IPS-15b (cell line): ENCODE measurements around the gene TMEM108.

ENCODE experiments used
- H3K27me3 ChIP-seq: one replicate; pipeline ENCODE4 v1.6.1; 2013; ENCODE audit warnings: low read length; ENCODE audit not compliant: control insufficient read depth, insufficient read depth
- H3K36me3 ChIP-seq: one replicate; pipeline ENCODE4 v1.6.1; 2013; ENCODE audit warnings: low read length; ENCODE audit not compliant: control insufficient read depth, insufficient read depth
- H3K4me1 ChIP-seq: one replicate; pipeline ENCODE4 v1.6.1; 2013; ENCODE audit warnings: mild to moderate bottlenecking, low read length; ENCODE audit not compliant: control insufficient read depth, insufficient read depth
- H3K4me3 ChIP-seq: one replicate; pipeline ENCODE4 v1.5.1; 2013; ENCODE audit warnings: low read depth, low read length
- H3K9ac ChIP-seq: one replicate; pipeline ENCODE4 v1.6.1; 2013; ENCODE audit warnings: low read depth, mild to moderate bottlenecking, low read length
- H3K9me3 ChIP-seq: one replicate; pipeline ENCODE4 v1.6.1; 2013; ENCODE audit warnings: mild to moderate bottlenecking, low read length; ENCODE audit not compliant: control insufficient read depth, insufficient read depth

TMEM108 gene

DNA sequence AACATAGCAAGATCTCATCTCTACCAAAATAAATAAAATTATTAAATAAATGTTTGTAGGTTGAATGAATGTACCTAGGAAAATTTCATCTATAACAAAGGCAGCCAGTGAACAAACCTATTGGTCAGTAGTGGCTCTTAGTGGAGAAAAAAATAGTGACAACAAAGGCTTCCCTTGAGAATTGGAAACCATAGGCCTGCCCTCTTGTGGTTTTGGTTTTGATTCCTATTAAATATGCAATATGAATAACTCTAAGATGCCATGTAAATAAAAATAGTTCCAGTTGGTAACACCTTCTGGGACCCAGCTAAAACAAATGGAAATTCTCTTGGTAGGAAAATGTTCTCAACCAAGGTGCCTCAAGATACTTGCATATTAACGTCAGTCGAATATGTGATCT lies 216.0 kb downstream of the TMEM108 start:
- Histone ChIP-seq H3K4me3 (no peak overlapping the region), H3K9ac (no peak overlapping the region), H3K9me3 (no peaks in the 10 kb centered on the region), H3K36me3 (no peaks in the 10 kb centered on the region), H3K4me1 (no peaks in the 10 kb centered on the region), H3K27me3 (no peaks in the 10 kb centered on the region)

DNA sequence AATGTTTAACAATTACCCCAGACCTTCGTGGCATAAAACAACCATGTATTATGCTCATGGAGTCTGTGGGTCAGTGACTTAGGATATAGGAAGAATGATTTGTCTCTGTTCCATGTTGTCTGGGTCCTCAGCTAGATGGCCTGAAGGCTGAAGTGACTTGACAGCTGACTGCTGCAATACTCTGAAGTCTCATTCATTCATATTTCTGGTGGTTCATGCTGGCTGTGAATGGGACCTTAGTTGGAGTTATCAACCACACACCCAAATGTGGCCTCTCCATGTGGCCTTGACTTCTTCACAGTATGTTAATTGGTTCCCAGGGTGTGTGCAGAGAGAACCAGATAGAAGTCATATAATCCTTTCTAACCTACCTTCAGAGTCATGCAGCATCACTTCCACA lies 216.5 kb downstream of the TMEM108 start:
- no peaks in the 10 kb centered on the region for H3K9me3 ChIP-seq
- no peak overlapping the region for H3K4me3 ChIP-seq
- H3K36me3 ChIP-seq: no peaks in the 10 kb centered on the region
- no peak overlapping the region for H3K9ac ChIP-seq
- no peaks in the 10 kb centered on the region for H3K27me3 ChIP-seq
- H3K4me1 ChIP-seq: no peaks in the 10 kb centered on the region

DNA sequence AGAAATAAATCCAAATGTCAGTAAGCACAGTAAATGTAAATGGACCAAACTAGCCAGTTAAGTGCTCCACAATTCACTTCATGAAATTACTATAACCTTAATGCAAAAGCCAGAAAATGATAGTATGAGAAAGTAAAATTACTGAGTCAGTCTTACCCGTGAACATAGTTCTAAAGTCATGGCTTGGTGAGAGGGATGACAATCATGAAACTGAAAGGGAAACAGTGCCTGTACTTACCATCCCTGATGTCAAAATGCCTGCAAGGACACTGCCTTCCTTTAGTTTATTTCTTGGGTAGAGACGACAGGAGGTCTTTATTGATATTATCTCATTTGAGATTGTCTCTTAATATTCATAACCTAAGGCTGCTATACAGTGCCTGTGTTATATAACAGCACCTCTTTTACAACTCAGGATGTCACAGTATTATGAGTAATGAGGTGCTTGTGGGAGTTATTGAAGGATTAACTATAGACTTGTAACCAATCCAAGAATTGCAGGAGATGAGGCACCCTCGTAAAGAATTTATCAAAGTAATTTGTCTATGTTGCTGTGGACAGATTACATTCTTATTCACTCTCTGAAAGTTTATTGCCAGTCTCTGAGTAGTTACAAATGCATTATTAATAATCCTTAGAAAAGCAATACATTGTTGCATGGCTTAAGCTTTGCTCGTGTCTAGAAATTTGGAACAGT lies 218.7 kb downstream of the TMEM108 start:
- Histone ChIP-seq H3K9me3 (no peaks in the 10 kb centered on the region), H3K36me3 (no peaks in the 10 kb centered on the region), H3K4me1 (no peaks in the 10 kb centered on the region), H3K4me3 (no peak overlapping the region), H3K27me3 (no peaks in the 10 kb centered on the region), H3K9ac (no peak overlapping the region)

DNA sequence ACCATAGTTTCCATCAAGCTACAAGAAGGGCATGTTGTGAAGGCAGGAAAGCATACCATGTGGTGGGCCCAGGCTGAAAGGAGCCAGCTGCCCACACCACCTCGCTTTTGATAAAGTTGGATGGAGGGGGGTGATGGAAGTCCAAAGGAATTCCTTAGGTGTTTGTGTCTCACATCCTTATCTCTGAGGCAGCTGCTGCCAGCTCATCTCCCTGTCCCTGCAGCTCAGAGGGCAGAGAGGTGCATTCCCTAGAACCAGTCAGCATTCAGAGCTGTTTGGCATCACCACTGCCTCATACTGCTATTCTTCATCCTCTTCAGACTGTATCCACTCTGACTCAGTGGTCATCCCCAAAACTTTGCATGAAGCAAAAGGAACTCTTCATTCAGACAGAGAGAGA lies 220.2 kb downstream of the TMEM108 start:
- no peak overlapping the region for H3K4me3 ChIP-seq
- H3K9me3 ChIP-seq: no peaks in the 10 kb centered on the region
- H3K4me1 ChIP-seq: no peaks in the 10 kb centered on the region
- no peak overlapping the region for H3K9ac ChIP-seq
- H3K27me3 ChIP-seq: no peaks in the 10 kb centered on the region
- no peaks in the 10 kb centered on the region for H3K36me3 ChIP-seq

DNA sequence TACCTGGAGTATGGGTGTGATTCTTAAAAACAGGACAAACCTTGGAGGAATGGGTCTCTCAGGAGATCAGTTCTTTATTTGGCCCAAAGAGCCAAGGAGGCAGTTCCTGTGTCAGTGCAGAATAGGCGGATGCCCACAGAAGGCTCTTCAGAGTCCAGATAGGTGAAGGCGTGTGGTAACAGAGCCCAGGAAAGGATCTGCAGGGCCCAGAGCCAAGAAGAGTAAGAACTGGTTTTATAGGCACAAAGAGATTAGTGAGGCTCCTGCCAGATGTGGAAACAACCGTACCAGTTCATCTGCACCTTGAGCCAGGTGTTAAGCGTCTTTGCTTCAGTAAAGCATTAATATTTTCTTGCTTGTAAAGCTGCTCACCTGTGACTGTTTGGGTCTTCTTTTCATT lies 221.6 kb downstream of the TMEM108 start:
- Histone ChIP-seq H3K9ac (no peak overlapping the region), H3K4me3 (no peak overlapping the region), H3K36me3 (no peaks in the 10 kb centered on the region), H3K27me3 (no peaks in the 10 kb centered on the region), H3K4me1 (no peaks in the 10 kb centered on the region), H3K9me3 (no peaks in the 10 kb centered on the region)

DNA sequence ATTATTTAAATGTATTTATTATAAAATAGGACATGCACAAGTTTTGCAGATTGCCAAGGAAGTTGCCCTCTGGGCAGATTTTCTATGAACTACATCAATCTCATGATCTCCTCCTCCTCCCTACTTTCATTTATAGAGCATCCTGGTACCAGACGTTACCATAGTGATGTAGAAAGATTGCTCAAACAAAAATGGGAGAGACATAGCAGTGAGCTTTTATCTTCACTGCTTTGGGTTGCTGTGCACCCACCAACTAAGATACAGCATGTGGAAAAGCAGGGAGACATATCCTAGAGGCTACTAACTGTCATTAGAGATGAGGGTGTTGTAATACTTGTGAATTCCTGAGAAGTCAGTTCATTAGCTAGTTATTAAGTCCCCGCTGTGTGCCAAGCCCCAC lies 224.1 kb downstream of the TMEM108 start:
- H3K9me3 ChIP-seq: no peaks in the 10 kb centered on the region
- no peaks in the 10 kb centered on the region for H3K4me1 ChIP-seq
- no peaks in the 10 kb centered on the region for H3K36me3 ChIP-seq
- H3K9ac ChIP-seq: no peak overlapping the region
- H3K4me3 ChIP-seq: no peak overlapping the region
- H3K27me3 ChIP-seq: no peaks in the 10 kb centered on the region

DNA sequence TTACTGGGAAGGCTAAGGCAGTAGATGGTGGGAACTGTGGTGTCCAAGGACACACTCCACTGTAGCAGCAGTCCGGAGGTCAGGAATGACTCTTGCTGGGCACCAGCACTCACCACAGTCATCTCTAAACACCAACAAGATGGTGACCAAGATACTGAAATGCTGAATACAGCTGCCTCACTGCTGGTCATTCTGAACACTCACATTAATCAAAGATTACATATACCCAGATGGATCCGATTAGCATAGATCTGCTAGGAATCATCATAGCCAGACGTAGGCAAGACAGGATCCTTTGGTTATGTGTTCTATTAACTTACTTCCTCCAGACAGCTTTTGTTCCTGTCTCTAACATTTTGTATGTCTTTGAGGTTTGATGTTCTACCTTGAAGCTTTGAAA lies 226.7 kb downstream of the TMEM108 start:
- no peaks in the 10 kb centered on the region for H3K4me1 ChIP-seq
- no peaks in the 10 kb centered on the region for H3K27me3 ChIP-seq

DNA sequence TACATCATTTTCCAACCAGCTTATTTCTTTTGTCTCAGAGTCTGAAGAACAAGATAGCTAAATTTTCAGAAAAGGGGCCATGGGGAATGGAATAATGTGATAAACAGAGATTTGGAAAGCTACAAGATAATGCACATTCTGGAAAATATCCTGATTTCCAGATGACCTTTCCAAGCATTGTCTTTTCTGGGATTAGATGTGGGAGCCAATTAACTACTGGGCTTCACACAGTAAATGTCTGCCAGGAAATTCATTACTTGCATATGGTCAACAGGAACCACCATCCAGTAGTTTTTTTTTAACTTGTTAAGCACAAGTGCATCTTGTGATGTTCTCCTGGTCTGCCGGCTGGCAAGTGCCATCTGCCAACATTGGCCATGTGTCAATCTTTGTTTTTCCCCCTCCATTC lies 230.5 kb downstream of the TMEM108 start:
- Histone ChIP-seq H3K36me3 (no peaks in the 10 kb centered on the region), H3K27me3 (no peaks in the 10 kb centered on the region), H3K9me3 (no peaks in the 10 kb centered on the region), H3K4me1 (no peaks in the 10 kb centered on the region), H3K4me3 (no peak overlapping the region), H3K9ac (no peak overlapping the region)

More for the DNA sequence above, 226.7 kb downstream of the TMEM108 start:
- Histone ChIP-seq H3K9ac (no peak overlapping the region), H3K4me3 (no peak overlapping the region), H3K9me3 (no peaks in the 10 kb centered on the region), H3K36me3 (no peaks in the 10 kb centered on the region)

DNA sequence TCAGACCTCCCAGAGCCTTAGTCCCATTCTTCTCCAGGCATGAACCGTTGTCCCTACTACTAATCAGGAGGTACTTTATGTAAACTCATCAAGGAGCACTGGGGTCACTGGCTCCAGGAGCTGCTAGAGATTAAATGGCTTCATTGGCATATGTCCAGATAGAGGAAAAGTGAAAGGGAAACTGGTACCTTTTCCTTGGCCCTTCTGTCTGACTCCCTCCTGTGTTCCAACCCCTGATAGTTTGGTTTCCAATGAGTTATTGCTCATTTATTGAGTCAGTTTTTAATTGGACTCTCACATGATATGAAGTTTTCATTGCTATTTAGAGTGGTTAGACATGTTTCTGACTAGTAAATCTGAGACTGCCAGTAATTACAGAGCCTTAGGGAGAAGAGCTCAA lies 231.2 kb downstream of the TMEM108 start:
- H3K4me1 ChIP-seq: no peaks in the 10 kb centered on the region
- H3K27me3 ChIP-seq: no peaks in the 10 kb centered on the region
- H3K36me3 ChIP-seq: no peaks in the 10 kb centered on the region
- H3K4me3 ChIP-seq: no peak overlapping the region
- H3K9me3 ChIP-seq: no peaks in the 10 kb centered on the region
- no peak overlapping the region for H3K9ac ChIP-seq

DNA sequence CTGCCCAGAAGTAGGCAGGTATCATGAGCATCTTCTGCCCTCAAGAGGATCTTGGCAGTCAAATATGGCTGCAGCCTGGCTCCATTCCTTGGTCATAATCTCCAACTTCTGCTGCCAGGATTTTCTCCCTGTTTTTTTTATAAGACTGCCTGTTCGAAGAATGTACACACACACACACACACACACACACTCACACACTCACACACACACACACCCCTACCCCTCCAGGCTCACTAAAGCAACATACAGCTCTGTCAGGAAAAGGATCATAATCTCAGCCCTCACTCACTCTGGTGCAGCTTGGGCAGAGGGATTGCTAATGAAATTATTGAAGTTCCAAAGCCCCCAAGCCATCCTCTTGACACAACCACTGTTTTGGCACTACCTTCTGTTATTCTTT lies 232.4 kb downstream of the TMEM108 start:
- Histone ChIP-seq H3K9ac (no peak overlapping the region), H3K36me3 (no peaks in the 10 kb centered on the region), H3K27me3 (no peaks in the 10 kb centered on the region), H3K4me3 (no peak overlapping the region), H3K9me3 (no peaks in the 10 kb centered on the region), H3K4me1 (no peaks in the 10 kb centered on the region)

DNA sequence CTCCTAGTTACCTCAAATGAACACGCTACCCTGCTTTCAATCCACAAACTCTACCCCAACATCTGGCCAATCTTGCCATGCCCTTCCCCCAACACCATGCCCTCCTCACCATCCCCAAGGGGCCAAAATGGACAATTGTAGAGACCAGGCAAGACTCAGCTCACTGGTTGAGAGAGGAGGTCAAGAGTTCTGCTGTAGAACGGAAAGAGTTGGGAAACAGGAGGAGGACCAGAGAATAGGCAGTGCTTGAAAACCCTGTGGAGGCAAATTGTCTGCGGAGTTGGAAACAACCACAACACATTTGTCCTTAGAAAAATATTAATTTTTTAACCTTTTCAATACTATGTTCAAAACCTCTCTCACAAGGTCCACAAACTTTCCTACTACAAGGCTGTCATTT lies 232.9 kb downstream of the TMEM108 start:
- no peak overlapping the region for H3K9ac ChIP-seq
- H3K4me1 ChIP-seq: no peaks in the 10 kb centered on the region
- no peaks in the 10 kb centered on the region for H3K9me3 ChIP-seq
- H3K4me3 ChIP-seq: no peak overlapping the region
- no peaks in the 10 kb centered on the region for H3K36me3 ChIP-seq
- H3K27me3 ChIP-seq: no peaks in the 10 kb centered on the region

DNA sequence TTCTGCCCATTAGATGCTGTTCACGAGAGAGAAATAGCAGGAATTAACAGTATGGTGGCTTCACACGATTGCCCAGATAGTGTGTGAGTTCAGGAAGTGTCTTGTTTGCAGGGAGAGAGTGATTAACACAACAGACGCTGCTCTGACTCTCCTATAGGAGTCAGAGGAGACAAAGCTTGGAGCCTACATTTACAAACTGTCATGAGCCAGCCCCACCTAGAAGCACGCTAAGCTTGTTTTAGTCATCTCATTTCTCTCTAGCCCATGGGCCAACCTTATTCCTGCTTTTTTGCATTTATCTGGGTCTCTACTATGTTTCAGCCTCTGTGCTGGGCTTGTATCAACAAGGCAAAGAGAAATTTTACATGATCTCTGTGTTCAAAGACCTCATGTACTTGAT lies 233.3 kb downstream of the TMEM108 start:
- H3K9me3 ChIP-seq: no peaks in the 10 kb centered on the region
- no peaks in the 10 kb centered on the region for H3K27me3 ChIP-seq
- no peaks in the 10 kb centered on the region for H3K36me3 ChIP-seq
- no peak overlapping the region for H3K9ac ChIP-seq
- H3K4me1 ChIP-seq: no peaks in the 10 kb centered on the region
- no peak overlapping the region for H3K4me3 ChIP-seq
